Activated CD8-positive, alpha-beta memory T cell treated with anti-CD3 and anti-CD28 coated beads for 4 hours (primary cell): Measurements from ENCODE around the gene CIITA.

ENCODE experiments used
- DNase-seq, 2 donors: peaks; one replicate each; pipeline ENCODE4 v3.0.0-alpha.2; 2020; ENCODE audit warnings: low read depth in 2 of 2

Gene CIITA

DNA sequence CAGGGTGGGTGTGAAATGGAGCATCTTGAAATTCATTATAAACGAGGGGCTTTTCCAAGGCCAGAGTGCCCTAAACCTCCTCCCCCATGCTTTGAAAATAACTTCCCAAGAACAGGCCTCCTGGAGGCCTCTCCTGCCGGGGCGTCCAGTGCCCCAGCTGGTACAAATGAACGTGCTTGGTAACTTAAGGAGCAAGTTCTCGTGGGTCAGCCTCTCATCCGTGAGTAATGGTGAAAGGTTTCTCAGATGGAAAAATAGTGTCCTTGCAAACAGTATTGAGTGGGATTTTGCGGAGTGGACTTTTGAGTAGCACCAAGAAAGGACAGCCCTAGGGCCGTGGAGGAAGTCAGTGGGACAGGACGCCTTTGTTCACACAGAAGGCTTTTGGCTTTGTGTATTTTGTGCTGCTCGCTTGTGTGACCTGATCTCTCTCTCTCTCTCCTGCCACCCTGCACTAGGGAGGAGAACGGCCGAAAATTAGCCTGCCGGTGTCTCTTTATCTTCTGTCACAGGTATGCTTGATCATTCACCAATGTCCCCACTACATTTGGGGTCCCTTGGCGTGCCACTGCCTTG, 102.0 kb downstream of the CIITA start:
- no peak for DNase-seq

DNA sequence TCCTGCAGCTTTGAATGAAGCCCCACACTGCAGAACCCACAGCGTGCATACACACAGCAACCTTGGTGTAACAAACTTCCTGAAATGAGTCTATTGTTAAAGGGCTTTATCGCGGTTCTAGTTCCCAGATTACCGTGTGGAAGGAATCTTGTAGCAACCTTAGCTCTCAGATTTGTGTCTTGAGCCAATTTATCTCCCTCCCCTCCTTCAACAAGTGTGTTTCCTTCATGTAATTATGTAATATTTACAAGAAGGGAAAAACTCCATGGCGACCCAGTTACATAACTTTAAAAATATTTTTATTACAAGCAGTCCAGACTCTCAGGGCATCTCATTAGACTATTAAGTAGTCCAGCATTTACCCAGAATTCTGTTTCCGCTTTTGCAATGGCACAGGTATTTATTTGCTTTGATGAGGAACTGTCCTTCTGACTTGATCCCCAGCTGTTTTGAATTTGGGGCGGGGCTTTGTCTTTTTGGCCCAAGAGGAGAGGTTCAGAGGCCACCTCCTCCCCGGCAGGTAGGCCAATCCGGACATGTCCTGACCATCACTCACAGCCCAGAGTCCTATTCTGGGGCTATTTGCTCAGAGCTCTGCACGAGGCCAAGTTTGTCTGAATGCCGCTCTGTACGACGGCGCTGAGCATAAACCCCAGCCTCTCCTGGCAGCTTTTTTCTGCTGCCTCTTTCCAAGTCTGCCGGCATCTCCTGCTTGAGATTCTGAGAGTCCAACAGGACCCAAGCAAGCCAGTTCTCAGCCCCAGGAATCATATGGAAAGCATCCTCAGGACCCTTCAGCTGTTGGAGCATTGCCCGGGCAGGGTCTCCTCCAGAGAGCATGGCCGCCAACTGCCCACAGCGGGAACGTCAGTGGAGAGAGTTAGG, 103.0 kb downstream of the CIITA start:
- DNase-seq, result no peak

DNA sequence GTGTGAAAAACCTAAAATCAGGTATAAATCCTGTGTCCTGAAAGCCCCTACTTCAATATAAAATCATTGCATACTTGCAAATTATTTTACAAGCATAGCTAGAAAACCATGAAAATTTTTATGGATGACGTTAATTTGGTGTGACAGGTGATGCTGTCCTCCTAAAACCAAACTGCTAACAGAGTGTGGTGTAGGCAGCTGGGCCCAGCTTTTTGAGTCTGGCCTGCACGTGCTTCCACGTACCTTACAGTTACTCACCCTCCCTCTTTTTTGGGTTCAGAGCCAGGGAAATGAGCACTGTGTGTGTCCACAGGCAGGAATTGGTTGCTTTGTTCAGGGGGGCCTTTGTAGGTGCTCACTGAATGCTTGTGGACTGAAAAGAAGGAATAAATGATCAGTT, 103.8 kb downstream of the CIITA start:
- no peak for DNase-seq

DNA sequence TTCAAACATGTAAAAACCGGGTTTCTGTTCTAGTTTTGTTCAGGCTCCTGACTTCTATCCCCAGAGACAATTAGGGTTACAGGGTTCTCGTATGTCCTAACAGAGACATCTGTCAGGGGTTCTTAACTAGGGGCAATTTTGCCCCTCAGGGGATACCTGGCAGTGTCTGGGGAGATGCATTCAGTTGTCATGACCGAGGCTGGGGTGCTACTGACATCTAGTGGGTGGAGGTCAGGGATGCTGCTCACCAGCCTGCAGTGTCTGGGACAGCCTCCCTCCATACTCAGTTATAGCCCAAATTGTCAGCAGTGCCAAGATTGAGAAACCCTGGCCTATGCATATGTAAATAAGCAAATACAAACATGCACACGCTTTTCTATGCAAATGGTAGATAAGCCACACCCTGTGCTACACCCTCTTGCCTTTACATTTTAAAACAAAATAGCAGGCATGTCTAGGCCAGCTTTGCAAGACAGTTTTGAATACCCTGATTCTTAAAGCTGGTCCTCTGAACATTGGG, 104.8 kb downstream of the CIITA start:
- DNase-seq, result no peak

DNA sequence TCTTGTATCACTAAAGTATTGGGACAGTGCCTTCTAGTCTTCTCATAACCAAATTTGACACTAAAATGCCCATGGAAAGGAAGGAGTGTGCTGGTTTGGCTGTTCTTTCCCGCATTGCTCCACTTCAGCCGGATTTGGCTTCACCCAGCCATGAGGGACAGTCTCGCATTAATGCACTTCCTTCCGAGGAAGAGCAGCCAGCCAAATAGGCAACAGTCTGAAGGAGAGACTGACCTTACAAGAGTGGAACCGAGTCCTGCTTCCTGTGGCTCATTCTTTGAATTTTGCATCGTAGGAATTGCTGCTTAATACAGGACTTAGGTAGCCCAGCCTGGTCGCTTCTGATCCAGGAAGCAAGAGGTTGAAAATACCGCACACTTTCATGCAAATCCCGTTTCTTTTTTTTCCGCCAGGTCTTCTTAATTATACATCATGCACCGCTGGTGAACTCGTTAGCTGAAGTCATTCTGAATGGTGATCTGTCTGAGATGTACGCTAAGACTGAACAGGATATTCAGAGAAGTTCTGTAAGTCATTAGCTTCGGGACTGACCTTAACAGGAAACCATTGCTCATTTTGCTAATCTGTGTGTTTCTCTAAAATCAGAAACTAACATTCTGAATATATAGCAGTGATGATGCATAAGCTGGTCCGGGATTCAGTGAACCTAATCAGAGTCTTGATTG, 105.6 kb downstream of the CIITA start:
- DNase-seq, result no peak

DNA sequence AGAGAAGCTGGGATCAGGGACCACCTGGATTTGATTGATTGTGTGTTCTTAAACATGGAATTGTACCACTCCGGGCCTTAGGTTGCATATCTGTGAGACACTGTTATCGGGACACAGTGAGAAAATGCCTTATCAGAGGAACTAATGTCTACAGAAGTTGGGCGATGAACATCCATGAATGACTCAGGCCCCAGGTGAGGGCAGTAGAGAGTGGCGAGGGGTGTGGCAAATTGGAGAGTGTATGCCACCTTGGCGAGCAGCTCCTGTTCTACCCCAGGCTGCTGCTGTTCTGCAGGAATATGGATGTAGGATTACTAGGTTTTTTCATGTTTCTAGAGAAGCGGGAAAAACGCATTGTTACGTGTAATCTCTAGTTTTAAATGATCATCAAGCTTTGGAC, 106.2 kb downstream of the CIITA start:
- no peak for DNase-seq

DNA sequence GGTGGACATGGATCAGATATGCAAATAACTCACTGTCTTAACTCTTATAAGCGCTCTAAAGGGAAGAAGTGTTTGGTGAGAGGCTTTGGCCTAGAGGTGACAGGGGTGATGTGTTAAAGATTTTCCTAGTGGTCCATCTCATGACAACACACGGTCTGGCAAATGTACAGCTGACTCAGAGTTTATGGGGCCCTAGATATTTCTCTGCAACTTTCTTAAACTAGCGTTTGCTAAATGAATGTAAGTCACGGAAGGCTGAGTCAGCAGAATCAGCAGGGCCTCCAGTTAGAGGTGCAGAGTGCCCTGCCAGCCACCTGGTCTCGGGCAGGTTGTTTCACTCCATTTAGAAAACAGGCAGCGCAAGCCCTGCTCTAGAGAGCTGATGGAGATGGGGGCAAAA, 107.5 kb downstream of the CIITA start:
- DNase-seq, result no peak
